DOHH2 (cell line): ENCODE data around the gene PARP15.

ENCODE experiments used
- CTCF ChIP-seq: fragments of 200-600 bp; sonication (generic); IDR thresholded peaks from one replicate; pipeline ENCODE4 v1.5.1; 2014; ENCODE audit warnings: antibody characterized with exemption, mild to moderate bottlenecking, low read depth, low read length; ENCODE audit not compliant: poor library complexity, severe bottlenecking
- EZH2phosphoT487 ChIP-seq: fragments of 200-600 bp; sonication (generic); IDR thresholded peaks from 2 replicates; pipeline ENCODE4 v1.6.1; 2017; ENCODE audit warnings: borderline replicate concordance, mild to moderate bottlenecking, antibody characterized with exemption, low read length, moderate library complexity, mixed read lengths

- TF ChIP-seq CTCF: no peak
- no peak for TF ChIP-seq EZH2phosphoT487
These were observed 1.1 kb upstream of the PARP15 start for GRCh38 chr3:122576174-122576940.
